ENCODE measurements around the gene TMEM179B. TPM values are rescaled to one million over a fixed set of nuclear protein-coding genes. Genes with fewer than 3 reads are reported as not detected.

TMEM179B gene
- total and polyA plus RNA-seq, 9 of the 15 experiments (the other 6 are each of a cell fraction or from before 2014, with no cell fraction given), result 27.7 to 105 (median 37.0) TPM

- TF ChIP-seq, protein P1, sequence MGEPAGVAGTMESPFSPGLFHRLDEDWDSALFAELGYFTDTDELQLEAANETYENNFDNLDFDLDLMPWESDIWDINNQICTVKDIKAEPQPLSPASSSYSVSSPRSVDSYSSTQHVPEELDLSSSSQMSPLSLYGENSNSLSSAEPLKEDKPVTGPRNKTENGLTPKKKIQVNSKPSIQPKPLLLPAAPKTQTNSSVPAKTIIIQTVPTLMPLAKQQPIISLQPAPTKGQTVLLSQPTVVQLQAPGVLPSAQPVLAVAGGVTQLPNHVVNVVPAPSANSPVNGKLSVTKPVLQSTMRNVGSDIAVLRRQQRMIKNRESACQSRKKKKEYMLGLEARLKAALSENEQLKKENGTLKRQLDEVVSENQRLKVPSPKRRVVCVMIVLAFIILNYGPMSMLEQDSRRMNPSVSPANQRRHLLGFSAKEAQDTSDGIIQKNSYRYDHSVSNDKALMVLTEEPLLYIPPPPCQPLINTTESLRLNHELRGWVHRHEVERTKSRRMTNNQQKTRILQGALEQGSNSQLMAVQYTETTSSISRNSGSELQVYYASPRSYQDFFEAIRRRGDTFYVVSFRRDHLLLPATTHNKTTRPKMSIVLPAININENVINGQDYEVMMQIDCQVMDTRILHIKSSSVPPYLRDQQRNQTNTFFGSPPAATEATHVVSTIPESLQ (CRISPR knock-in tag; IDR thresholded peaks at IDR 0.05), result no peak
- no peak; the same call in 1 of the 2 replicates for TF ChIP-seq CHD2 (IDR thresholded peaks at IDR 0.05; ENCODE audit: low read depth, low read length)
- TF ChIP-seq KAT7 (CRISPR knock-in tag; IDR thresholded peaks at IDR 0.05; ENCODE audit: borderline replicate concordance), result peak; percentile 95
- peak; percentile 84; the same call in 1 of the 2 replicates for TF ChIP-seq POLR2AphosphoS2 (IDR thresholded peaks at IDR 0.05; ENCODE audit: low read length)
- TF ChIP-seq ZNF551 (CRISPR knock-in tag; IDR thresholded peaks at IDR 0.05), result no peak
- no peak for TF ChIP-seq ZNF197 (CRISPR knock-in tag; IDR thresholded peaks at IDR 0.05; ENCODE audit: low read depth)
- no peak for TF ChIP-seq ILK (tag; IDR thresholded peaks at IDR 0.05; ENCODE audit: borderline replicate concordance, low read depth)
- TF ChIP-seq, protein P2, sequence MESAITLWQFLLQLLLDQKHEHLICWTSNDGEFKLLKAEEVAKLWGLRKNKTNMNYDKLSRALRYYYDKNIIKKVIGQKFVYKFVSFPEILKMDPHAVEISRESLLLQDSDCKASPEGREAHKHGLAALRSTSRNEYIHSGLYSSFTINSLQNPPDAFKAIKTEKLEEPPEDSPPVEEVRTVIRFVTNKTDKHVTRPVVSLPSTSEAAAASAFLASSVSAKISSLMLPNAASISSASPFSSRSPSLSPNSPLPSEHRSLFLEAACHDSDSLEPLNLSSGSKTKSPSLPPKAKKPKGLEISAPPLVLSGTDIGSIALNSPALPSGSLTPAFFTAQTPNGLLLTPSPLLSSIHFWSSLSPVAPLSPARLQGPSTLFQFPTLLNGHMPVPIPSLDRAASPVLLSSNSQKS (CRISPR knock-in tag; IDR thresholded peaks at IDR 0.05), result no peak
- TF ChIP-seq SUPT5H (IDR thresholded peaks at IDR 0.05), result peak; percentile 77
- TF ChIP-seq, protein P3, sequence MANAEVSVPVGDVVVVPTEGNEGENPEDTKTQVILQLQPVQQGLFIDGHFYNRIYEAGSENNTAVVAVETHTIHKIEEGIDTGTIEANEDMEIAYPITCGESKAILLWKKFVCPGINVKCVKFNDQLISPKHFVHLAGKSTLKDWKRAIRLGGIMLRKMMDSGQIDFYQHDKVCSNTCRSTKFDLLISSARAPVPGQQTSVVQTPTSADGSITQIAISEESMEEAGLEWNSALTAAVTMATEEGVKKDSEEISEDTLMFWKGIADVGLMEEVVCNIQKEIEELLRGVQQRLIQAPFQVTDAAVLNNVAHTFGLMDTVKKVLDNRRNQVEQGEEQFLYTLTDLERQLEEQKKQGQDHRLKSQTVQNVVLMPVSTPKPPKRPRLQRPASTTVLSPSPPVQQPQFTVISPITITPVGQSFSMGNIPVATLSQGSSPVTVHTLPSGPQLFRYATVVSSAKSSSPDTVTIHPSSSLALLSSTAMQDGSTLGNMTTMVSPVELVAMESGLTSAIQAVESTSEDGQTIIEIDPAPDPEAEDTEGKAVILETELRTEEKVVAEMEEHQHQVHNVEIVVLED (CRISPR knock-in tag; IDR thresholded peaks at IDR 0.05), result peak; percentile 9; the same call in 1 of the 2 replicates
- no peak for TF ChIP-seq SPI1 (IDR thresholded peaks at IDR 0.05; ENCODE audit: borderline replicate concordance, low read depth, low read length)
- TF ChIP-seq MCM5 (IDR thresholded peaks at IDR 0.05; ENCODE audit: low read depth), result no peak
- TF ChIP-seq, protein P4, sequence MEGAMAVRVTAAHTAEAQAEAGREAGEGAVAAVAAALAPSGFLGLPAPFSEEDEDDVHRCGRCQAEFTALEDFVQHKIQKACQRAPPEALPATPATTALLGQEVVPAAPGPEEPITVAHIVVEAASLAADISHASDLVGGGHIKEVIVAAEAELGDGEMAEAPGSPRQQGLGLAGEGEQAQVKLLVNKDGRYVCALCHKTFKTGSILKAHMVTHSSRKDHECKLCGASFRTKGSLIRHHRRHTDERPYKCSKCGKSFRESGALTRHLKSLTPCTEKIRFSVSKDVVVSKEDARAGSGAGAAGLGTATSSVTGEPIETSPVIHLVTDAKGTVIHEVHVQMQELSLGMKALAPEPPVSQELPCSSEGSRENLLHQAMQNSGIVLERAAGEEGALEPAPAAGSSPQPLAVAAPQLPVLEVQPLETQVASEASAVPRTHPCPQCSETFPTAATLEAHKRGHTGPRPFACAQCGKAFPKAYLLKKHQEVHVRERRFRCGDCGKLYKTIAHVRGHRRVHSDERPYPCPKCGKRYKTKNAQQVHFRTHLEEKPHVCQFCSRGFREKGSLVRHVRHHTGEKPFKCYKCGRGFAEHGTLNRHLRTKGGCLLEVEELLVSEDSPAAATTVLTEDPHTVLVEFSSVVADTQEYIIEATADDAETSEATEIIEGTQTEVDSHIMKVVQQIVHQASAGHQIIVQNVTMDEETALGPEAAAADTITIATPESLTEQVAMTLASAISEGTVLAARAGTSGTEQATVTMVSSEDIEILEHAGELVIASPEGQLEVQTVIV (CRISPR knock-in tag; IDR thresholded peaks at IDR 0.05; ENCODE audit: borderline replicate concordance), result no peak
- no peak for TF ChIP-seq XRCC3 (IDR thresholded peaks at IDR 0.05)
- TF ChIP-seq RBM14 (IDR thresholded peaks at IDR 0.05; ENCODE audit: borderline replicate concordance, insufficient read depth, low read depth, low read length), result 0 out of 2 replicates have a peak, but pooled peaks have one; percentile 57
- no peak for TF ChIP-seq CHD4 (IDR thresholded peaks at IDR 0.05; ENCODE audit: insufficient read depth, insufficient replicate concordance, low read depth, low read length, poor library complexity, severe bottlenecking)
- no peak for TF ChIP-seq MTF1 (CRISPR knock-in tag; IDR thresholded peaks at IDR 0.05; ENCODE audit: borderline replicate concordance)
- TF ChIP-seq SREBF2 (CRISPR knock-in tag; IDR thresholded peaks at IDR 0.05), result no peak
- no peak for TF ChIP-seq NFXL1 (CRISPR knock-in tag; IDR thresholded peaks at IDR 0.05)
Observed at GRCh38 chr11:62839050-62839945, 52.1 kb downstream of the TMEM179B start, which contains the start of gene WDR74 (continued).
